ES-I3 (cell line): ENCODE measurements around the gene AIRE.

Experiments used
- H3K36me3 ChIP-seq: 2 replicates; pipeline ENCODE4 v1.6.1; 2013; ENCODE audit warnings: mild to moderate bottlenecking, low read length, control low read depth, moderate library complexity; ENCODE audit not compliant: insufficient read depth
- H3K4me1 ChIP-seq: 2 replicates; pipeline ENCODE4 v1.6.1; 2013; ENCODE audit warnings: mild to moderate bottlenecking, control low read depth, low read length; ENCODE audit not compliant: insufficient read depth
- H3K9ac ChIP-seq: 2 replicates; pipeline ENCODE4 v1.6.1; 2013; ENCODE audit warnings: low read depth, mild to moderate bottlenecking, low read length, moderate library complexity
- H3K9me3 ChIP-seq: 2 replicates; pipeline ENCODE4 v1.6.1; 2013; ENCODE audit warnings: mild to moderate bottlenecking, low read length, moderate library complexity; ENCODE audit not compliant: control insufficient read depth, insufficient read depth

AIRE gene

DNA sequence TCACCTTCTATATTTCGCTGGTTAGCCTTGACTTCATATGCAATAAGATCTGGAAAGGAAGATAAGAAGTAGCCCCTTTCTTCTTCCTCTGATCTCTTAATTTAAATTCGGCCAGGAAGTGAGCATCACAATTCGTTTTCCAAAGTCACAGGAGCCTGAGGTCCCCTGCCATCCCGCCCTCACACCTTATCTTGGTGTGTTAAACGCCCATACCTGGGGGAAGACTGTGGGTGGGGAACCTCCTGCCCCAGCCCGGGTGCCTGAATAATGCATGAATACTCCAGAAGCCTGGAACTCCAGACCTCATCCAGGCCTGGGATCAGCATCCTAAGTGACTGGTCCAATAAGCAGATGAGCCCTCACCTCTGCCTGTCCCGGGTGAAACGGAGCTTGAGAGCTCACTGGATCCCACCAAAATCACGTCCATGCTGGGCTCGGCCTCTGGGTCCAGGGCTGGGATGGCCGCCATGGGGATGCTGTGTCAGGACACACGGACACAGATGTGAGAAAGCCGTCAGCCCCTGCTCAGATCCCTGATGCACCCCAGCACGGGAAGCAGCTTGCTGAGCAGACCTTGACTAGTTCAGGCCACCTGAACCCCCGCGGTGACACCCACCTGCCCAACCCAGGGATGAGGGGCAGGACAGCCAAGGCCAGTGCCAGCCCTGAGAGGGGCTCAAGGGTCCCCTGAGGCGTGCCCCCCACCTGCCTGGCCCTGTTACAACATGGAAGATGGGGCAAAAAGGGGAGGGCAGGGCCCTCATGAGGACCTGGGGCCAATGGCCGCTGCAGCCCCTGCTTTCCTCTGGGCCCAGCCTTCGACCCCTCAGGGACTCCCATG is 24.7 kb upstream of the AIRE start:
- Histone ChIP-seq H3K36me3 (no peaks in the 10 kb centered on the region), H3K9ac (no peak overlapping the region; the same call in 1 of the 2 replicates), H3K9me3 (no peaks in the 10 kb centered on the region), H3K4me1 (peaks cover 8% of the 10 kb centered on the region; the same call in 1 of the 2 replicates)

- Histone ChIP-seq H3K9me3 (no peaks in the 10 kb centered on the region), H3K4me1 (peaks cover 8% of the 10 kb centered on the region; the same call in 1 of the 2 replicates), H3K36me3 (no peaks in the 10 kb centered on the region), H3K9ac (no peak within 1 kb of the TSS; the same call in 1 of the 2 replicates)
Measured at GRCh38 chr21:44261675-44262295, 23.9 kb upstream of the AIRE start, which contains the start of gene DNMT3L. Gene DNMT3L, minus strand, starts transcription at chr21:44261897. Its CDS starts 638 bp downstream, at chr21:44261259.

DNA sequence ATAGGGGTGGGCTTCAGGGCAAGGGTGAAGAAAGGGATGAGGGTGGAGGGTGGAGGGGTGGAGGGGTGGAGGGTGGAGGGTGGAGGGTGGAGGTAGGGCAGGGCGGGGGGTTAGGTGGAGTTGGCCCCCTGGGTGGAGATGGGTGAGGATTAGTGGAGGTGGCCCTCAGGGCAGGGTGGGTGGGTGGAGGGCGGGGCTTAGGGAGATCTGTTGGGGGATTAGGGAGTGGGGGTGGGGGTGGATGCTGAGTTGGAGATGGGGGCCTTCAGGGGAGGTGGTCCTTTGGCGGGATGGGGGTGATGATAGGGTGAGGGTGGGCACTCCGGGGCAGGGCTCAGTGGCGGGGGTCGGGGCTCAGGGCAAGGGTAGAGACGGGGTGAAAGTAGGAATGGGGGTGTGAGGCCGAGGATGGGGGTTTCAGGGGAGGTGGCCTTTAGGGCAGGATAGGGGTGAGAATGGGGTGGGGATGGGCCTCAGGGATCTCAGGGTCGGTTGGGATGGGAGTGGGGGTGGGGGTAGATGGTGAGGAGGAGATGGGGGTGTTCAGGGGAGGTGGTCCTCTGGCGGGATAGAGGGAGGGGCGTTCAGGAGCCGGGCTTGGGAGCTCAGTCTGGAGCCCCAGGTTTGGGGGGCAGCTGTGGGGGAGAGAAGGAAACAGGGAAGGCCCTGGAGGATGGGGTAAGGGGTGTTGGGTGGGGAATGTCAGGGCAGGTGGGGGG is 23.2 kb upstream of the AIRE start:
- Histone ChIP-seq H3K9me3 (no peaks in the 10 kb centered on the region), H3K9ac (no peak overlapping the region), H3K4me1 (peaks cover 8% of the 10 kb centered on the region; the same call in 1 of the 2 replicates), H3K36me3 (no peaks in the 10 kb centered on the region)

- H3K36me3 ChIP-seq: no peaks in the 10 kb centered on the region
- peaks cover 8% of the 10 kb centered on the region; the same call in 1 of the 2 replicates for H3K4me1 ChIP-seq
- H3K9me3 ChIP-seq: no peaks in the 10 kb centered on the region
- peak overlapping the region; percentile 37; the same call in 1 of the 2 replicates for H3K9ac ChIP-seq
Measured at GRCh38 chr21:44263221-44263760, 22.4 kb upstream of the AIRE start.

DNA sequence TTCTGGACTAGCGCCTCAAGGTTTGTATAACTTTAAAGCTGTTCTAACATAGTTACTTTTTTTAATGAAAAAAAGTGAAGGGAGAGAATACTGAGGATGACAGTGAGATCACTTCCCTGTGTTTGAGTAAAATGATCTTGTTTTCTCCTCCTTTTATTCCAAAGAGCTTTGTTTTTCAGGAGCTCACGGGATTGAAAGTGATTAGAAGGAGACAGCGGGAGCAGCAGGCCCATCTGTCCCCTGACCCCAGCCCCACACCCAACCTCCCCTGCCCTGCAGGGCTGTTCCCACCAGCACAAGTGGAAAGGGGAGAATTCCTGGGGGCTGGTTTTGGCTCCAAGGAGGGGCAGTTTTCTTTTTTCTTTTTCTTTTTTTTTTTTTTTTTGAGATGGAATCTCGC is 21.9 kb upstream of the AIRE start:
- Histone ChIP-seq H3K9me3 (no peaks in the 10 kb centered on the region), H3K4me1 (peaks cover 8% of the 10 kb centered on the region; the same call in 1 of the 2 replicates), H3K9ac (0 out of 2 replicates have a peak overlapping the region, but pooled peaks have one; percentile 37), H3K36me3 (no peaks in the 10 kb centered on the region)

DNA sequence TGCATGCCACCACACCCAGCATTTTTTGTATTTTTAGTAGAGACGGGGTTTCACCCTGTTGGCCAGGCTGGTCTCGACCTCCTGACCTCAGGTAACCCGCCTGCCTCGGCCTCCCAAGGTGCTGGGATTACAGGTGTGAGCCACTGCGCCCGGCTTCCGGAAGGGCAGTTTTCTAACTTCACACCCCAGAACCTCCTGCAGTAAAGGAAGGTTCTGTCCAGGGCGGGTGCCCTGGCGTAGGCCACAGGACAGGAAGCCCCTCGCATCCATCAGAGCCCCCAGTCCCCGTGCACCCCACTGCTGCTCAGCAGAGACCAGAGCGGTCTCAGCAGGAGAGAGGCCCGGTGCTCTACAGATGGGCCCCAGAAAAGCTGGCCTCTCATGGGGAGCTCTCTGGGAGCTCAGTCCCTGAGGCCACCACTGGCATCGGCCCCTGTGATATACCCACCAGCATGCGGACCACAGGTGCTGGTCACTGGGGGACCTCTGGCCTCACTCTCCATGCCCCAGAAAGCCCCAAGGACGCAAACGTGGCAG is 19.9 kb upstream of the AIRE start:
- peaks cover 8% of the 10 kb centered on the region; the same call in 1 of the 2 replicates for H3K4me1 ChIP-seq

DNA sequence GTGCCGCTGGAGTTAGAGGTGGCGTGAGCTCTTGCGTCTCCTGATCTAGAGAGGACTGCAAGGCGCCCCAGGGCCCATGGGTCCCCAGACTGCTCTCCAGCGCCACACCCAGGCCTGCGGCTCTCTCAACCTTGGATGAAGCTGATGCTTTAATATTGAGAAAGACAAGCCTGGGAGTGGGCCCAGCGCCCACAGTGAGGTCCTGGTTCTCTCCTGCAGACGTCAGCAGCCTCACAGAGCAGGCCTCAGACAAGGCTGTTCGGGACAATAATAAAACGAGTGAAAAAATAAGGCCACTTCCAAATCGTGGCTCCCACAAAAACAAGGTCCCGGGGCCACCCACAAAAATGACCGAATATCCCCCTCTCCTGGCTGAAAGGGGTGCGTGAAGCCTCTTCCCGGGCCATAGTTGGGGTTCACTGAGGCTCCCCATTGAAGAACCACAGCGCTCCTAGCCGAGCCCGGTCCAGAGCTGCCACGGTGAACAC is 18.0 kb upstream of the AIRE start:
- H3K36me3 ChIP-seq: no peaks in the 10 kb centered on the region
- H3K9ac ChIP-seq: no peak overlapping the region
- H3K9me3 ChIP-seq: no peaks in the 10 kb centered on the region
- H3K4me1 ChIP-seq: peaks cover 8% of the 10 kb centered on the region; the same call in 1 of the 2 replicates

More for the DNA sequence above, 19.9 kb upstream of the AIRE start:
- H3K36me3 ChIP-seq: no peaks in the 10 kb centered on the region
- no peaks in the 10 kb centered on the region for H3K9me3 ChIP-seq
- no peak overlapping the region for H3K9ac ChIP-seq

DNA sequence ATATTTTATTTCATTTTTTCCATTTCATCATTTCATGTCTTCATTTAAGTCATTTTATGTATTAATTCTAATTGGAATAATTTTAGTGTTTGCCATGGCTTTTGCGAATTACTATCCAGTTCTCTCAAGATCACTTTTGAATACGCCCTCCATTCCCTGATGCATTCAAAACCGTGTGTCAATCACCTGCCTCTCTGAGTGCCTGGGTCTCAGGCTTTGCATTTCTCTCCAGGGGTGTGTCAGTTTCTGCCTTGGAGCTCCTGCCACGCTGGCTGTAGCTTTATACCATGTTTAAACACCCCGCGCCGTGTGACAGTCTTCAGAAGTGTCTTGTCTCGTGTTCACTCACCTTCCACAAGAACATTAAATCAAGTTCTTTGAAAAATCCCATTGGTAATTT is 16.6 kb upstream of the AIRE start:
- Histone ChIP-seq H3K4me1 (no peaks in the 10 kb centered on the region), H3K9me3 (no peaks in the 10 kb centered on the region), H3K36me3 (no peaks in the 10 kb centered on the region), H3K9ac (no peak overlapping the region)

GRCh38 chr21:44271558-44272283 is 14.0 kb upstream of the AIRE start:
- no peak overlapping the region for H3K9ac ChIP-seq

GRCh38 chr21:44272284-44272858 is 13.3 kb upstream of the AIRE start:
- no peaks in the 10 kb centered on the region for H3K9me3 ChIP-seq
- no peaks in the 10 kb centered on the region for H3K36me3 ChIP-seq
- no peak overlapping the region for H3K9ac ChIP-seq
- H3K4me1 ChIP-seq: no peaks in the 10 kb centered on the region

More at GRCh38 chr21:44271558-44272283, 14.0 kb upstream of the AIRE start:
- H3K9me3 ChIP-seq: no peaks in the 10 kb centered on the region
- no peaks in the 10 kb centered on the region for H3K4me1 ChIP-seq
- no peaks in the 10 kb centered on the region for H3K36me3 ChIP-seq

- Histone ChIP-seq H3K9ac (no peak overlapping the region), H3K36me3 (no peaks in the 10 kb centered on the region), H3K9me3 (no peaks in the 10 kb centered on the region), H3K4me1 (no peaks in the 10 kb centered on the region)
Measured at GRCh38 chr21:44273046-44273445, 12.6 kb upstream of the AIRE start.

DNA sequence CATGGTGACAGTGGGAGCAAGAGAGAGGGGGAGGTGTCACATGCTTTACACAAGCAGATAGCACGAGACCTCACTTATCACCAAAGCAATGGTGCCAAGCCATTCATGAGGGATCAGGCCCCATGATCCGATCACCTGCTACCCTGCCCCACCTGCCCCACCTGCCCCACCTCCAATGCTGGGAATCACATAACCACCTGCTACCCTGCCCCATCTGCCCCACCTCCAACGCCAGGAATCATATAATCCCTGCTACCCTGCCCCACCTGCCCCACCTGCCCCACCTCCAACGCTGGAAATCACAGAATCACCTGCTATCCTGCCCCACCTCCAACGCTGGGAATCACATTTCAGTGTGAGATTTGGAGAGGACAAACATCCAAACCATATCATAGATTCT is 10.6 kb upstream of the AIRE start:
- Histone ChIP-seq H3K36me3 (no peaks in the 10 kb centered on the region), H3K4me1 (no peaks in the 10 kb centered on the region), H3K9me3 (no peaks in the 10 kb centered on the region)

More for the DNA sequence above, 10.6 kb upstream of the AIRE start:
- no peak overlapping the region for H3K9ac ChIP-seq
